GM23338 (cell line): ENCODE data around the gene MRPL28. TPM values are rescaled to one million over a fixed set of nuclear protein-coding genes. Genes with fewer than 3 reads are reported as not detected.

ENCODE experiments used
- ATAC-seq: fragments of 200-7000 bp; cut with Tn5 transposase; 3 replicates; pipeline ENCODE4 v1.9.1; 2020
- DNase-seq: peaks from one replicate; pipeline ENCODE4 v3.0.0-alpha.2; 2015; ENCODE audit warnings: low spot score
- H2AFZ ChIP-seq: fragments of 200-600 bp; sonication (generic); 2 replicates; pipeline ENCODE4 v1.8.0; 2016; ENCODE audit warnings: antibody characterized with exemption, mild to moderate bottlenecking, moderate library complexity
- H3F3A ChIP-seq: fragments of 200-600 bp; sonication (generic); replicated peaks from 2 replicates; pipeline ENCODE4 v1.8.0; 2017; ENCODE audit warnings: antibody characterized with exemption, mixed run types, low read depth
- H3K27ac ChIP-seq: fragments of 200-600 bp; sonication (generic); 2 replicates; pipeline ENCODE4 v1.6.1; 2016; ENCODE audit warnings: low read depth
- H3K27me3 ChIP-seq: fragments of 200-600 bp; sonication (generic); 2 replicates; pipeline ENCODE4 v1.8.0; 2016; ENCODE audit warnings: mild to moderate bottlenecking, mixed run types, moderate library complexity; ENCODE audit not compliant: insufficient read depth
- H3K36me3 ChIP-seq: fragments of 200-600 bp; sonication (generic); 2 replicates; pipeline ENCODE4 v1.8.0; 2016; ENCODE audit warnings: mild to moderate bottlenecking; ENCODE audit not compliant: insufficient read depth
- H3K4me1 ChIP-seq: fragments of 200-600 bp; sonication (generic); 2 replicates; pipeline ENCODE4 v1.8.0; 2016; ENCODE audit warnings: mild to moderate bottlenecking, moderate library complexity; ENCODE audit not compliant: insufficient read depth
- H3K4me2 ChIP-seq: fragments of 200-600 bp; sonication (generic); 2 replicates; pipeline ENCODE4 v1.7.1; 2017; ENCODE audit warnings: mixed run types
- H3K4me3 ChIP-seq: fragments of 200-600 bp; sonication (generic); 2 replicates; pipeline ENCODE4 v1.6.1; 2016; ENCODE audit warnings: mixed run types
- H3K79me2 ChIP-seq: fragments of 200-600 bp; sonication (generic); replicated peaks from 2 replicates; pipeline ENCODE4 v1.8.0; 2017; ENCODE audit warnings: mild to moderate bottlenecking; ENCODE audit not compliant: insufficient read depth
- H3K9me2 ChIP-seq: fragments of 200-600 bp; sonication (generic); 2 replicates; pipeline ENCODE4 v1.8.0; 2017; ENCODE audit not compliant: insufficient read depth
- H4K20me1 ChIP-seq: fragments of 200-600 bp; sonication (generic); replicated peaks from 2 replicates; pipeline ENCODE4 v1.8.0; 2017; ENCODE audit warnings: mild to moderate bottlenecking; ENCODE audit not compliant: insufficient read depth
- H3K27ac Mint-ChIP-seq: 2 replicates; pipeline ENCODE4 v1.8.0; 2020; ENCODE audit warnings: inconsistent platforms, mild to moderate bottlenecking, moderate library complexity, mixed read lengths
- H3K27me3 Mint-ChIP-seq: 3 replicates; pipeline ENCODE4 v1.8.0; 2022; ENCODE audit warnings: low read depth, mild to moderate bottlenecking, moderate library complexity, mixed read lengths, inconsistent platforms; ENCODE audit not compliant: insufficient read depth, poor library complexity
- H3K36me3 Mint-ChIP-seq: 3 replicates; pipeline ENCODE4 v1.8.0; 2021; ENCODE audit warnings: low read depth, mild to moderate bottlenecking, inconsistent platforms, moderate library complexity, mixed read lengths
- H3K4me1 Mint-ChIP-seq: 3 replicates; pipeline ENCODE4 v1.8.0; 2020; ENCODE audit warnings: mild to moderate bottlenecking, inconsistent platforms, mixed read lengths
- H3K4me3 Mint-ChIP-seq: 3 replicates; pipeline ENCODE4 v1.8.0; 2021; ENCODE audit warnings: moderate library complexity, mild to moderate bottlenecking, inconsistent platforms, mixed read lengths
- H3K9me3 Mint-ChIP-seq: 3 replicates; pipeline ENCODE4 v1.8.0; 2020; ENCODE audit warnings: moderate library complexity, mild to moderate bottlenecking, inconsistent platforms, mixed read lengths
- CTCF ChIP-seq, 2 experiments: fragments of 200-600 bp in 1 of 2; sonication (generic) in 1 of 2; conservative IDR thresholded peaks; 2 replicates each; pipeline versions ENCODE4 v1.5.1 to v1.6.1; 2016 to 2017; ENCODE audit warnings: antibody characterized with exemption in 2 of 2, low read depth in 2 of 2, mild to moderate bottlenecking in 2 of 2, moderate library complexity in 1 of 2
- ETS1 ChIP-seq: IDR thresholded peaks from 2 replicates; pipeline ENCODE4 v1.6.1; 2016; ENCODE audit warnings: antibody characterized with exemption
- EZH2 ChIP-seq: fragments of 200-600 bp; sonication (generic); IDR thresholded peaks from one replicate; pipeline ENCODE4 v1.8.0; 2017; ENCODE audit warnings: antibody characterized with exemption, mild to moderate bottlenecking, low read depth; ENCODE audit not compliant: unreplicated experiment
- EZH2phosphoT487 ChIP-seq: fragments of 200-600 bp; sonication (generic); IDR thresholded peaks from one replicate; pipeline ENCODE4 v1.8.1; 2018; ENCODE audit warnings: antibody characterized with exemption; ENCODE audit not compliant: unreplicated experiment
- JUNB ChIP-seq: IDR thresholded peaks from one replicate; pipeline ENCODE4 v1.6.1; 2016; ENCODE audit warnings: antibody characterized with exemption; ENCODE audit not compliant: unreplicated experiment
- POLR2AphosphoS5 ChIP-seq: IDR thresholded peaks from 2 replicates; pipeline ENCODE4 v1.6.1; 2016; ENCODE audit warnings: antibody characterized with exemption, low read depth
- REST ChIP-seq: IDR thresholded peaks from one replicate; pipeline ENCODE4 v1.6.1; 2018; ENCODE audit warnings: antibody characterized with exemption; ENCODE audit not compliant: unreplicated experiment
- STAT1 ChIP-seq: IDR thresholded peaks from one replicate; pipeline ENCODE4 v1.6.1; 2016; ENCODE audit warnings: antibody characterized with exemption; ENCODE audit not compliant: unreplicated experiment
- ZNF114 ChIP-seq: fragments of 250-450 bp; sonication (Bioruptor Pico); IDR thresholded peaks from 2 replicates; pipeline ENCODE4 v1.5.0; 2020; ENCODE audit warnings: mild to moderate bottlenecking, moderate library complexity
- ZNF331 ChIP-seq: fragments of 250-450 bp; sonication (Bioruptor Pico); IDR thresholded peaks from 2 replicates; pipeline ENCODE4 v1.5.0; 2020; ENCODE audit warnings: low read depth, mild to moderate bottlenecking, moderate library complexity
- ZNF462 ChIP-seq: fragments of 250-450 bp; sonication (Bioruptor Pico); IDR thresholded peaks from 2 replicates; pipeline ENCODE4 v1.5.0; 2020; ENCODE audit warnings: mild to moderate bottlenecking, moderate library complexity
- polyA plus RNA-seq: library from polyadenylated mRNA; unstranded; fragments of >200 nt; fragmentation: Nextera tagmentation; extraction: Ambion mirVana; gene quantifications from 2 replicates; pipeline ENCODE4 v1.2.1, GENCODE V29; 2016
- total RNA-seq: library from RNA; depleted of rRNA; stranded (reverse); fragments of >200 nt; shearing (Covaris generic); gene quantifications from 2 replicates; pipeline ENCODE4 v1.2.3, GENCODE V29; 2014

Gene MRPL28
- total and polyA plus RNA-seq, 2 experiments from 2014 or later: 135 to 169 TPM

GRCh38 chr16:375927-376816 lies 5.8 kb upstream of the MRPL28 start (continued):
- TF ChIP-seq ZNF462 (CRISPR knock-in tag) (no peak), EZH2 (no peak), STAT1 (no peak), ZNF331 (CRISPR knock-in tag) (no peak), POLR2AphosphoS5 (no peak), ZNF114 (CRISPR knock-in tag) (no peak), EZH2phosphoT487 (no peak)

GRCh38 chr16:375212-375611 lies 4.9 kb upstream of the MRPL28 start:
- Mint-ChIP-seq H3K27ac (no peak overlapping the region), H3K36me3 (peaks cover 16% of the 10 kb centered on the region), H3K4me1 (peaks cover 17% of the 10 kb centered on the region; the same call in 2 of the 3 replicates), H3K27me3 (peaks cover 9% of the 10 kb centered on the region), H3K9me3 (no peaks in the 10 kb centered on the region; the same call in 2 of the 3 replicates), H3K4me3 (no peak overlapping the region)
- Histone ChIP-seq H3K27ac (no peak overlapping the region), H3K9me2 (no peaks in the 10 kb centered on the region), H3K36me3 (peaks cover 3% of the 10 kb centered on the region; the same call in 1 of the 2 replicates), H3K4me3 (no peak overlapping the region), H3K79me2 (peaks cover 18% of the 10 kb centered on the region), H3K4me2 (no peak overlapping the region), H4K20me1 (peaks cover 5% of the 10 kb centered on the region), H3K27me3 (no peaks in the 10 kb centered on the region), H2AFZ (no peak overlapping the region), H3K4me1 (peaks cover 8% of the 10 kb centered on the region), H3F3A (peaks cover 8% of the 10 kb centered on the region; the same call in 1 of the 2 replicates)
- DNase-seq (no peak), ATAC-seq (no peak)
- TF ChIP-seq ETS1: no peak
- TF ChIP-seq REST: no peak
- no peak for TF ChIP-seq EZH2phosphoT487
- no peak for TF ChIP-seq CTCF (conservative IDR thresholded peaks at IDR 0.05; ENCODE audit: low read depth in 2 of 2)
- no peak for TF ChIP-seq EZH2
- TF ChIP-seq POLR2AphosphoS5: no peak
- no peak for TF ChIP-seq JUNB
